Mucosa of stomach (tissue), 1 donor: Measurements from ENCODE around the gene SLC16A7.
A peak's percentile ranks its signal among the peaks of the same experiment; 100 is the strongest.
"Not testable (repeated sequence)": the region's sequence is repeated elsewhere in the genome, so short reads cannot be mapped to it uniquely, and the experiment has no call there.

Experiments
- H3K27me3 ChIP-seq: one replicate; pipeline ENCODE4 v1.7.0; 2013; ENCODE audit warnings: mild to moderate bottlenecking, low read length; ENCODE audit not compliant: control insufficient read depth, insufficient read depth
- H3K36me3 ChIP-seq: one replicate; pipeline ENCODE4 v1.7.0; 2013; ENCODE audit warnings: low read length; ENCODE audit not compliant: control insufficient read depth, insufficient read depth
- H3K4me1 ChIP-seq: one replicate; pipeline ENCODE4 v1.7.0; 2013; ENCODE audit warnings: mild to moderate bottlenecking, low read length; ENCODE audit not compliant: control insufficient read depth, insufficient read depth
- H3K4me3 ChIP-seq: one replicate; pipeline ENCODE4 v1.7.0; 2013; ENCODE audit warnings: low read length
- H3K9ac ChIP-seq: one replicate; pipeline ENCODE4 v1.7.0; 2013; ENCODE audit warnings: mild to moderate bottlenecking, low read length, moderate library complexity
- H3K9me3 ChIP-seq: one replicate; pipeline ENCODE4 v1.7.0; 2013; ENCODE audit warnings: mild to moderate bottlenecking, low read length, moderate library complexity; ENCODE audit not compliant: control insufficient read depth
- donor health status: Pancreatic carcinoma.

The SLC16A7 gene

GRCh38 chr12:59594943-59595500, 807 bp upstream of the SLC16A7 start:
- Histone ChIP-seq H3K27me3 (no peaks in the 10 kb centered on the region), H3K4me1 (peaks cover 4% of the 10 kb centered on the region), H3K9me3 (no peaks in the 10 kb centered on the region), H3K9ac (peak overlapping the region; percentile 65), H3K36me3 (no peaks in the 10 kb centered on the region), H3K4me3 (peak overlapping the region; percentile 75)

GRCh38 chr12:59595565-59595882, 305 bp upstream of the SLC16A7 start:
- Histone ChIP-seq H3K36me3 (no peaks in the 10 kb centered on the region), H3K4me3 (peak overlapping the region; percentile 75), H3K27me3 (no peaks in the 10 kb centered on the region), H3K9ac (peak overlapping the region; percentile 65), H3K4me1 (peaks cover 4% of the 10 kb centered on the region), H3K9me3 (no peaks in the 10 kb centered on the region)

DNA sequence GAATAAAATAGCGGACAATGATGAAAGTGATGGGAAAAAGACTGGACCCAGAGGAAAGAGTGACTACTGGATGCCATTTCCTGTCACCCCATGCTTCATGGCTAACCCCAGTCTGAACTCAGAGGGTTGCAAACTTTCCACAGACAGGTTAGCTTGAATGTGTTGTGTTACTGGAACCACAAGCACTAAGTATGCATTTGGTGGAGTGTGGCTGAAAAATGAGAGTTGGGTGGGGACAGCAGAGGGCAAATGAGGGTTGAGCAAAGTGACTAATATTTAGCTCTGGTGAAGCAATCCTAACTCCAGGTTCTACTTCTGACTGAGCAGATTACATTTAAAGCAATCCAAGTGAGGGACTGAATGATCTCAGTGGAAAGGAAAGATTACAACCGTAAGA, 1.6 kb downstream of the SLC16A7 start:
- no peaks in the 10 kb centered on the region for H3K27me3 ChIP-seq
- H3K9ac ChIP-seq: peak overlapping the region; percentile 72
- H3K9me3 ChIP-seq: no peaks in the 10 kb centered on the region
- H3K36me3 ChIP-seq: no peaks in the 10 kb centered on the region
- H3K4me1 ChIP-seq: peaks cover 4% of the 10 kb centered on the region
- H3K4me3 ChIP-seq: no peak overlapping the region

DNA sequence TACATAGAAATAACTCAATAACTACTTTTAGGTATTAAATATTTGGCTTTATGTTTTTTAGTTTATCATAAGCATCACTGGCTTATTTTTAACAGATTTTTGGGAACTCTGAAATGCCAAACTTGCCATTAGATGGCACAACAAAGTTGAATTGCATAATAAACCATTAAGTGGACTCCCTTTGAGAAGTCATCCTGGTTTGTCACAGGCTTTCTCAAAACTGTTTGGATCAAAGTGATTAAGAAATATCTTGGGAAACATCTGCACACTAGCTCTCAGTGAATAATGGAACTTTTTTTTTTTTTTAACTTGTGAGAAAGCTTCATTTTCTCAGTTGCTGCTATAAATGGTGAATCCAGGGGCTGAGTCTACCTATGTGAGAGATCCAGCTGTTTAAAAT, 4.3 kb downstream of the SLC16A7 start:
- Histone ChIP-seq H3K27me3 (no peaks in the 10 kb centered on the region), H3K9me3 (no peaks in the 10 kb centered on the region), H3K4me3 (no peak overlapping the region), H3K4me1 (no peaks in the 10 kb centered on the region), H3K9ac (no peak overlapping the region), H3K36me3 (no peaks in the 10 kb centered on the region)

DNA sequence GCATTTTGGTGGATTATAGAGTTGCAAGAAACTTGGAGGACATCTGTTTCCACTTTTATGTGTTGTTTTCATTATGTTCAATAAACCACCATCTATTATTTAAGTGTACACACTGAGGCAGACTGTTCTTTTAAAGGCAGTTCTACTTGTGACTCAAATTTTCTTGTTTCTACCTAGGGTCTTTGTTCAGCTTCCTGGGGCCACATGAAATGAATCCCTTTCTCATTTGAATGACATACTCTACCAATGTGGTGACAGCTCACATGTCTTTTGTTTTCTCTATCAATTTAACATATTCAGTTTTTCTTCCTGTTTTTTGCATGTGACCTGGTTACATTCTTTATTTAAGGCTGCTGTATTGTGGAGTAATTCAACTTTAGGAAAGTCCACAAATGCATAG, 7.9 kb downstream of the SLC16A7 start:
- Histone ChIP-seq H3K9ac (no peak overlapping the region), H3K4me3 (no peak overlapping the region), H3K9me3 (no peaks in the 10 kb centered on the region), H3K27me3 (no peaks in the 10 kb centered on the region), H3K4me1 (no peaks in the 10 kb centered on the region), H3K36me3 (no peaks in the 10 kb centered on the region)

DNA sequence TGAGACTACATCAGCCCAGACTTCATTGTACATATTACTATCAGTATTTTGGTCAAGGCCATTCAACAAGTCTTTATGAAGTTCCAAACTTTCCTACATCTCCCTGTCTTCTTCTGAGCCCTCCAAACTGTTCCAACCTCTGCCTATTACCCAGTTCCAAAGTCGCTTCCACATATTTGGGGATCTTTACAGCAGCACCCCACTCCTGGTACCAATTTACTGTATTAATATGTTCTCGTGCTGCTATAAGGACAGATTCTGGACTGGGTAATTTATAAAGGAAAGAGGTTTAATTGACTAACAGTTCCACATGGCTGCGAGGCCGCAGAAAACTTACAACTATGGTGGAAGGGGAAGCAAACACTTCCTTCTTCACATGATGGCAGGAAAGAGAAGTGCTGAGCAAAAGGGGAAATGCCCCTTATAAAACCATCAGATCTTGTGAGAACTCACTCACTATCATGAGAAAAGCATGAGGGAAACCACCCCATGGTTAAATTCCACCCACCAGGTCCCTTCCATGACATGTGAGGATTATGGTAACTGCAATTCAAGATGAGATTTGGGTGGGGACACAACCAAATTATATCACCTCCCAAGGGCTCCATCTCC, 17.1 kb downstream of the SLC16A7 start:
- not testable (repeated sequence) for H3K9ac ChIP-seq, H3K27me3 ChIP-seq, H3K4me3 ChIP-seq, H3K36me3 ChIP-seq, H3K9me3 ChIP-seq, H3K4me1 ChIP-seq

- no peaks in the 10 kb centered on the region for H3K9me3 ChIP-seq
- no peaks in the 10 kb centered on the region for H3K36me3 ChIP-seq
- no peaks in the 10 kb centered on the region for H3K27me3 ChIP-seq
- no peaks in the 10 kb centered on the region for H3K4me1 ChIP-seq
- H3K9ac ChIP-seq: no peak overlapping the region
- no peak overlapping the region for H3K4me3 ChIP-seq
Observed at GRCh38 chr12:59615392-59616165, 19.8 kb downstream of the SLC16A7 start.

- H3K9ac ChIP-seq: no peak overlapping the region
- no peaks in the 10 kb centered on the region for H3K9me3 ChIP-seq
- H3K4me1 ChIP-seq: no peaks in the 10 kb centered on the region
- no peak overlapping the region for H3K4me3 ChIP-seq
- H3K27me3 ChIP-seq: no peaks in the 10 kb centered on the region
- H3K36me3 ChIP-seq: no peaks in the 10 kb centered on the region
Observed at GRCh38 chr12:59619461-59620240, 23.8 kb downstream of the SLC16A7 start.

DNA sequence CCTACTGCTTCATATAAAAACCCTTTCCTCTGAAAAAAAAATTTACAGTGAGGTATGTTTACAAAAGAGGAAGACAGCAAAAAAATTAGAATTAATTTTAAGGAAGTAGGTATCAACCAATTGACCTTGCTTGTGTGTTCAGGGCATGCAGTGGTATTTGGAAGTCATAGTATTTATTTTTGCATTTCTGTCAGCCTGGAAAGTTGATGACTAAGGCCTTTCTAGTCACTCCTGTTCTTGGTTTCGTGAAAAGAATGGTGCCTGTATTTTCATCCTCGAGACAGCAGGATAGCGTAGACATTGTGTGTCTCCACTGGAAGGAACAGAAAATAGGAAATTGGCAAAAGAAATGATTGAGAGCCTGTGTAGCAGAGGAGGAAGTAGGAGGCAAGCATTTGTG, 24.5 kb downstream of the SLC16A7 start:
- no peak overlapping the region for H3K9ac ChIP-seq
- no peaks in the 10 kb centered on the region for H3K9me3 ChIP-seq
- no peaks in the 10 kb centered on the region for H3K4me1 ChIP-seq
- H3K4me3 ChIP-seq: no peak overlapping the region
- no peaks in the 10 kb centered on the region for H3K36me3 ChIP-seq
- no peaks in the 10 kb centered on the region for H3K27me3 ChIP-seq

DNA sequence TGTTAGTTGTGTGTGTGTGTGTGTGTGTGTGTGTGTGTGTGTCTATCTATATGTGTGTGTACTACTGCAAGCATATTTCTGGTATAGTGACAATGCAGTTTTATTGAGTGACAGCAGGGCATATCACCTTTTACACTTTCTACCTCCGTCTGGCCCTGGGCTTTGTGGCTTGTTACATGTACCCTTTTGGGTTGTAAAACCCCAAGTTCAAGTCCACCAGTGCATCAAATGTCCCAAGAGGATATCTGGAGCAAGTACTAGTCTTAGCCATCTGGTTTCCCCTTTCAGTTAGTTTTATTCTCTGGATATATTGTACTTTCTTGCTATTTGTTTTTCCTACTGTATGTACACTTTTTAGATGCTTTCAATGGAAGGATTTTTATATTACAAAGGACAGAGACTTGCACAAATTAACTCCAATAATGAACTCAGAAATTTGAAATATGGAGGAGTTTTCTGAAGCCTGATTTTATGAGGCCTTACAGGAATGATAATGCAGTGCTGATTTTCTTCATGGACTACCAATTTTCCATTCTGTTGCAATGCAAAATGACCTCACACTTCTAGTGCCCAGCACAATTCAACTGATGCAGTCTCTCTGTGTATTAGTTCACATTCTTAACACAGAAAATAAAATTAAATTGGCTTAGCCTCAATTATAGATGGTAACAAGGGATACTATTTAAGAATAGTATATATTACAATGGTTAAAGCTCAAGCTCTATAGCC, 29.1 kb downstream of the SLC16A7 start:
- Histone ChIP-seq H3K9ac (no peak overlapping the region), H3K27me3 (no peaks in the 10 kb centered on the region), H3K9me3 (no peaks in the 10 kb centered on the region), H3K4me3 (no peak overlapping the region), H3K36me3 (no peaks in the 10 kb centered on the region), H3K4me1 (no peaks in the 10 kb centered on the region)

GRCh38 chr12:59626382-59626781, 30.6 kb downstream of the SLC16A7 start:
- no peaks in the 10 kb centered on the region for H3K27me3 ChIP-seq
- no peaks in the 10 kb centered on the region for H3K4me1 ChIP-seq
- no peak overlapping the region for H3K9ac ChIP-seq
- H3K36me3 ChIP-seq: no peaks in the 10 kb centered on the region
- no peaks in the 10 kb centered on the region for H3K9me3 ChIP-seq
- no peak overlapping the region for H3K4me3 ChIP-seq
